Right atrium auricular region (tissue), 2 donors: ENCODE data around the gene NDUFA13. TPM values are rescaled to one million over a fixed set of nuclear protein-coding genes. Genes with fewer than 3 reads are reported as not detected.

Experiments used
- DNase-seq: peaks from one replicate; pipeline ENCODE4 v3.0.0-alpha.2; 2019; ENCODE audit warnings: low spot score
- H3K27ac ChIP-seq, 2 donors: fragments of 200-600 bp; sonication (generic); 1 replicate in 1 of 2; 2 replicates in 1 of 2; pipeline ENCODE4 v1.5.1; 2016 to 2019
- H3K27me3 ChIP-seq, 2 donors: fragments of 200-600 bp; sonication (generic); one replicate each; pipeline versions ENCODE4 v1.5.1 to v1.6.0; 2017 to 2019
- H3K36me3 ChIP-seq: fragments of 200-600 bp; sonication (generic); one replicate; pipeline ENCODE4 v1.5.1; 2016
- H3K4me1 ChIP-seq, 2 donors: fragments of 200-600 bp; sonication (generic); one replicate each; pipeline versions ENCODE4 v1.5.1 to v1.6.0; 2017 to 2019
- H3K4me3 ChIP-seq, 2 donors: fragments of 200-600 bp; sonication (generic); 1 replicate in 1 of 2; 2 replicates in 1 of 2; pipeline ENCODE4 v1.5.1; 2017 to 2019; ENCODE audit warnings: mild to moderate bottlenecking in 1 of 2, moderate library complexity in 1 of 2
- H3K9me3 ChIP-seq, 2 donors: fragments of 200-600 bp; sonication (generic); one replicate each; pipeline ENCODE4 v1.5.1; 2019
- CTCF ChIP-seq, 2 donors: fragments of 200-600 bp; sonication (generic); IDR thresholded peaks; one replicate each; pipeline ENCODE4 v1.5.1; 2019; ENCODE audit warnings: antibody characterized with exemption in 2 of 2
- total RNA-seq, 2 donors: library from RNA; depleted of rRNA; stranded (reverse); fragments of >200 nt; gene quantifications; one replicate each; pipeline ENCODE4 v1.1.0, GENCODE V29; 2016

NDUFA13 gene
- total RNA-seq, 2 donors from 2014 or later, result 59.3 to 198 TPM

GRCh38 chr19:19506592-19506991, 9.4 kb upstream of the NDUFA13 start:
- TF ChIP-seq CTCF (IDR thresholded peaks at IDR 0.05), result no peak
- H3K9me3 ChIP-seq, result no peaks in the 10 kb centered on the region
- no peaks in the 10 kb centered on the region for H3K4me1 ChIP-seq
- no peak overlapping the region for H3K27ac ChIP-seq
- peaks cover 53% of the 10 kb centered on the region for H3K36me3 ChIP-seq
- H3K4me3 ChIP-seq, result no peak overlapping the region
- no peak for DNase-seq
- H3K27me3 ChIP-seq, result no peaks in the 10 kb centered on the region

GRCh38 chr19:19507354-19507753, 8.7 kb upstream of the NDUFA13 start:
- TF ChIP-seq CTCF (IDR thresholded peaks at IDR 0.05), result no peak
- Histone ChIP-seq H3K4me1 (no peaks in the 10 kb centered on the region), H3K4me3 (no peak overlapping the region), H3K27me3 (no peaks in the 10 kb centered on the region), H3K27ac (no peak overlapping the region), H3K36me3 (peaks cover 45% of the 10 kb centered on the region), H3K9me3 (no peaks in the 10 kb centered on the region)
- no peak for DNase-seq

- Histone ChIP-seq H3K27me3 (no peaks in the 10 kb centered on the region), H3K4me3 (no peak overlapping the region), H3K27ac (no peak overlapping the region), H3K4me1 (no peaks in the 10 kb centered on the region), H3K9me3 (no peaks in the 10 kb centered on the region), H3K36me3 (peaks cover 36% of the 10 kb centered on the region)
- DNase-seq, result no peak
- TF ChIP-seq CTCF (IDR thresholded peaks at IDR 0.05), result no peak
Measured at GRCh38 chr19:19508217-19508616, 7.8 kb upstream of the NDUFA13 start.

- DNase-seq, result no peak
- no peak overlapping the region for H3K27ac ChIP-seq
- H3K36me3 ChIP-seq, result peaks cover 17% of the 10 kb centered on the region
- H3K9me3 ChIP-seq, result no peaks in the 10 kb centered on the region
- peaks cover 0 to 13% of the 10 kb centered on the region in 2 donors for H3K4me1 ChIP-seq
- no peaks in the 10 kb centered on the region for H3K27me3 ChIP-seq
- no peak for TF ChIP-seq CTCF (IDR thresholded peaks at IDR 0.05)
- no peak overlapping the region for H3K4me3 ChIP-seq
Measured at GRCh38 chr19:19510432-19510831, 5.6 kb upstream of the NDUFA13 start.

GRCh38 chr19:19513682-19514081, 2.3 kb upstream of the NDUFA13 start:
- peaks cover 0 to 36% of the 10 kb centered on the region in 2 donors for H3K4me1 ChIP-seq
- H3K4me3 ChIP-seq, result peak overlapping the region in 1 of 2 donors; percentile 31
- DNase-seq, result no peak
- H3K27ac ChIP-seq, result no peak overlapping the region
- TF ChIP-seq CTCF (IDR thresholded peaks at IDR 0.05), result no peak
- no peaks in the 10 kb centered on the region for H3K27me3 ChIP-seq
- no peaks in the 10 kb centered on the region for H3K36me3 ChIP-seq
- H3K9me3 ChIP-seq, result no peaks in the 10 kb centered on the region

- no peaks in the 10 kb centered on the region for H3K9me3 ChIP-seq
- peaks cover 0 to 38% of the 10 kb centered on the region in 2 donors for H3K4me1 ChIP-seq
- H3K27me3 ChIP-seq, result no peaks in the 10 kb centered on the region
- H3K4me3 ChIP-seq, result peak overlapping the region in 1 of 2 donors; percentile 31
- TF ChIP-seq CTCF (IDR thresholded peaks at IDR 0.05), result no peak
- H3K36me3 ChIP-seq, result no peaks in the 10 kb centered on the region
- DNase-seq, result peak; percentile 79
- H3K27ac ChIP-seq, result no peak overlapping the region
Measured at GRCh38 chr19:19514215-19514657, 1.8 kb upstream of the NDUFA13 start.
